GM18499 (cell line): ENCODE results near the gene DHRS9.

Experiments
- ATAC-seq: cut with Tn5 transposase; IDR thresholded peaks from one replicate; pipeline ENCODE4 v1.9.1; 2021; ENCODE audit warnings: moderate number of reproducible peaks; ENCODE audit not compliant: insufficient read depth, unreplicated experiment

Gene DHRS9

DNA sequence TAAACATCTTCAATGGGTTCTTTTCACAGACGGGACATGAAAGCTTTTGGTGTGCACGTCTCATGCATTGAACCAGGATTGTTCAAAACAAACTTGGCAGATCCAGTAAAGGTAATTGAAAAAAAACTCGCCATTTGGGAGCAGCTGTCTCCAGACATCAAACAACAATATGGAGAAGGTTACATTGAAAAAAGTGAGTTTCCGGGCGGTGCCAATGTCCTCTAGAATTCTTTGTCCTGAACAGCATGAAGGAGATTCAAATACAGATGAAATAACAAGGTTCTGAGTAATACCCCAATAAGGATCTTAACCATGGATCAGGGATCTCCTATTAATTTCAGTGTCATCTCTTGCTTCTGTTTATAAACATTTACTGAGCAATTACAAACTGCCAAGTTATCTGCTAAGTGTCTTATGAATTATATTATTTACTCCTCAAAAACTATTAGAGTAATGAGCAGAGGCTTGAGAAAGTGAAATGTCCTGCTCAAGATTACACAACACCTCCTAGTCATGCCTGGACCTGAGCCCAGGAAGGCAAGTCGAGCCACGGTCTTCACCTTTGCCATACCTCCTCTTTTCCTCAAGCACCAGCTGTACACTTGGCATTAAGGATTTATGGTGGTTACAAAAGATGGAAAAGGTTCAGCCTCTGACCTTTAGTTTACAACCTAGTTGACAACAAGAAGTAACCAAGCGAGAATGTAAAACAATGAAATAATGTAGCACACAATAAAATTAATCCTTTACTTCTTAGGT lies 22.6 kb downstream of the DHRS9 start:
- ATAC-seq = no peak

DNA sequence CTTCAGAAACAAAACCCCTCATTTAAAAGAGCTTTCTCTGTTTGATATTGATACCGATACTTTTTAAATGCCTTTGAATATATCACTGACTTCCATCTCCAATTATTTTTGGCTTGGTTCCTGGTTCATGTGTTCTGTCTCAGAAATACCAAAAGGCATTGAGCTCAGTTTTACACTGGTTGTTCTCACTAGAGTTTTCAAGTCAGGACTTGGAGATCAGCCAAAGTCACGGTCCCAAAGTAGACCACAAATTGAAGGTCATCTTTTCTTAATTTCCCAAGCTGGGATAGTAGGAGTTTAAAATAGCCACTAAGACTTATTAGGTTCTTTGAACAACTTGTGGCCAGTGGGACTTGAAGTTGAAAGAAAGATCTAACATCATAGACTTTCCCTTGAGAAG lies 24.2 kb downstream of the DHRS9 start:
- no peak for ATAC-seq

DNA sequence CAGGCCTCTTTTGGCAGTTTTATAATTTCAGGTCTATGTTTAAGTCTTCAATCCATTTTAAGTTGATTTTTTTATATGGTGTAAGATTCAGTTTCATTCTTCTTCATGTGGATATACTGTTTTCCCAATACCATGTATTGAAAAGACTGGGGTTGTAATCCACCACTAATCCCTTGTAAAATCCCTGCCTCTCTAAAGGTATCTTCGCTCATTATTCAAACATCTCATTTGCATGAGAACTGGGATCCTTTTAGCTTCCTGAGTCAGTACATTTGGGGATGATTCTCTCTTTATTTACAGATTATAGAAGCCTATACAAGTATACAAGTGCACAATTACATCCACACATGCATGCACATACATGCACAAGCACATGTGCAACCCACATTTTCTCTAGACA lies 25.3 kb downstream of the DHRS9 start:
- ATAC-seq = no peak

- ATAC-seq = no peak
Observed at GRCh38 chr2:169095621-169096105, 26.3 kb downstream of the DHRS9 start.

GRCh38 chr2:169104848-169105247 lies 35.5 kb downstream of the DHRS9 start:
- no peak for ATAC-seq

GRCh38 chr2:169105476-169105875 lies 36.1 kb downstream of the DHRS9 start:
- ATAC-seq = no peak

- ATAC-seq = no peak
Observed at GRCh38 chr2:169106134-169106533, 36.8 kb downstream of the DHRS9 start.

DNA sequence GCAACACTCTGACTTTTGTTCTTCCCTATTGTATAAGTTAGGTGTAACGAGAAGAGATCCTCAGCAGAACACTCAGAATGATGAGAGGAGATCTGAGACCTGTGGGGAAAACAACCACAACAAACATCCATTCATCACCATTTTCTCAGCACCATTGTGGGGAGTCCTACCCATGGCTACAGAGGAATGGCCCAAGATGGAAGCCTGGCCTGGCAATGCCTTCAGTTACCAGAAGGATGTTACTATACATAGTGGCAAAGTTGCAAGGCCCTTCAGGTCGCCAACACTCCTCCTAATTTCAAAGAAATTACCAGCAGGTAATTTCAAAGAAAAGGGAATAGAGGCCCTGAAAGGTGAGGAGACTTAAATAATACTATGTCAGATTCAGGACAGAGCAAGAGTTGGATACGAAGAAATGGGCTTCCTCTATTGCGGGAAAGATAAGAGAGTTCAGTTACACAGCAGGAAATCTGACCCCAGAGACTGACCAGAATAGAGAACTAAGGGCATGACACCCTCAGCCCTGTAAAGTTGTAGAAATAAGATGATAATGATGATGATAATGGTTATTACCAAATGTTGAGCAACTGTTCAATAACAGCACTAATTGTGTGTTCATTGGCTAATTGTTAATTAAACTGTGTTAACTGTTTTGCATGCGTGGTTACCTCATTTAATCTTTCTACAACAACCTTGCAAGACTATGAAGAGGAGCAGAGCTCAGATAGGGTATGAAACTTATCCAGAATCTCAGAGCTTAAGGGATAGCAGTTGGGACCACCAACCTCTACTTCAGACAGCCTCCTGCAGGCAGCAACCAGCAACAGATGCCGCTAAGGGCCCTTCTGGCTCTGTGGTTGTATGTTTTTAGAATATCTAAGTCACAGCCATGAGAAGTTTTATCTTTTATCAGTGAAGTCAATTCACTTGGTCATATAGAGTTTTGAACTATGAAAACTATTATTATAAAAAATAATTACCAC lies 37.5 kb downstream of the DHRS9 start:
- no peak for ATAC-seq

- ATAC-seq = peak; percentile 85
Observed at GRCh38 chr2:169107645-169108044, 38.3 kb downstream of the DHRS9 start.

DNA sequence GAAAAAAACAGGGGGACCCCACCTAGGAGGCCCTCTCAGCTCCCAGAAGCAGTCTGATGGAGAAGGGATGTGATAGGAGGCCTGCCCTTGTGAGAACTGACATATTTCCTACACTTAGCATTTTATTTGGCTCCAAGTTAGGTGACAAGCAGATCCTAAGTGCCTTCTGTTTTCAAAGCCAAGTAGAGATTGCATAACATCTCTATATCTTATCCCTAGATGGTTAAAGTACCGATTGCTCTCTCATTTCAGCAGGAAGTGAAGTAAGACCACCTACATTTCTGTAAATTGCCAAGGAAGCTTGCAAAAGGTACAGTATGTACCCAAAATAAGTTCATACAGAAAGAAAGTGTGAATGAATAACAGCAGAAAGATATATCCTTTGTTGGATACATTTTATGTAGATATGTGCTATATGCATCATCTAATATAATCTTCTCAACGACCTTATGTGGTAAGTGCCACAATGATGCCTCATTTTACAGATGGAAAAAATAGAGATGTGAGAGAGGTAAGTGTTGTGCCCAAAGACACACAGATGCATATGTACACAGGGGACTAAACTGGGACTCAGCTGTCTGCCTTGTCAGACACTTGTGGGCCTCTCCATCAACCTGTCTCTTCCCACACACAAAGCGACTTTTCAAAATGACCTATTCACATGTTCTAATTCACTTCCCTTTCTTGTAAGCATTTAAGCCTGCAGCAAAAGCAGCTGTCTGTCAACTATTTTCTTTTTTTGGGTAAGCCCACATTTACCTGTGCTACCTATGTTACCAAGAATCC lies 38.9 kb downstream of the DHRS9 start:
- ATAC-seq = no peak

- no peak for ATAC-seq
Observed at GRCh38 chr2:169109502-169110409, 40.4 kb downstream of the DHRS9 start.

GRCh38 chr2:169110419-169110818 lies 41.1 kb downstream of the DHRS9 start:
- ATAC-seq = no peak

DNA sequence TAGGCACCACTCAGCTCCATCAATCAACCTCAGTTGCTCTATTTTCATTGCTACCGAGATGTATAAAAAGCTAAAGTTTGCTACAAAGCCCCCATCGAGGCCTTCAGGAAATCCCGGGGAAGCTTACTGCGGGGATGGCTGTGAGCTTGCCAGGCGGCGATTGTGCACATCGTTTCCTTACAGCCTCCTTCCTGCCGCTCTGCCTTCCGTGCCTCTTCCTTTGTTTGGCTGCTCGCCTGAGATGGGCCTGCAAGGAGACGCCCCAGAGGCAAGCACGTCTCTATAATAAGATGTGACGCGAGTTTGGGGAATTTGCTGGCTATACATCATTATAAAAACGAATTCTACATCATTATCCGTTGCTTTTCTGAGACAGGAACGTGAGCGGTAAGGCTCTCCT lies 41.6 kb downstream of the DHRS9 start:
- no peak for ATAC-seq

- no peak for ATAC-seq
Observed at GRCh38 chr2:169112841-169113240, 43.5 kb downstream of the DHRS9 start.

DNA sequence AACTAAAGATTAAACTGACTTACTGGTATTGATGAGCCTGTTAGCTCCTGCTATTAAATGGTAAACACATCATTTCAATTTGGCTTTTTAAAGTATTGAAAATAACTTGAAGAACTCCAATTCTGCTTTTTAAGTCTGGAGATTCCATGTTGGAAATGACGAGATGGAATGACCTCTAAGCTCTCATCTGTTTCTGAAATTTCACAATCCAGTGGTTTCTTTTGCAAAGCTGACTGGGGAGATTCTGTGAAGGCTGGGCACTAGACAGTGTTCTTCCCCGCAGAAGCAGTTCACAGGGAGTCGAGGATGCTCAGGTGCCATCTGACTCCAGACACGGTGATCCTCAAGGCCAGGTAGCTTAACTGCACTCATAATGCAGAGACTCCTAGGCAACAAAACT lies 44.7 kb downstream of the DHRS9 start:
- ATAC-seq = no peak

DNA sequence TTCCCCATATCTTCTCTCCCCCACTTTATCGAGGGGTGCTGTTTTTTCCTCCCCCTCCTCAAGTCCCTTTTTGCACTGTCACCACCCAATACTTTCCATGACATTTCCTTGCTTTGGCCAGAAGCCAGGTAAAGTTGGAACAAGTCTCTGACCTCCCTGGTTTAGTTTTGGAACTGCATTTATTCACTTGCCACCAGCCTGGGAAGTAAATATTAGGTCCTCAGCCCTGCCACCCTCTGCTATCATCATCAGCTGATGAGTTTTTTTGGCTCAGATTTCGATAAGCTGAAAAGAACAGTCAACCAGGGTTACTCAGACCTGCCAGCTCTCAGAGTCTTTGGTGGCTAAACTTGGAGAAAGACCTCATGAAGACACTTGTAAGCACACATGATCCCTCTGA lies 47.0 kb downstream of the DHRS9 start:
- ATAC-seq = no peak

GRCh38 chr2:169116993-169117392 lies 47.6 kb downstream of the DHRS9 start:
- ATAC-seq = no peak

DNA sequence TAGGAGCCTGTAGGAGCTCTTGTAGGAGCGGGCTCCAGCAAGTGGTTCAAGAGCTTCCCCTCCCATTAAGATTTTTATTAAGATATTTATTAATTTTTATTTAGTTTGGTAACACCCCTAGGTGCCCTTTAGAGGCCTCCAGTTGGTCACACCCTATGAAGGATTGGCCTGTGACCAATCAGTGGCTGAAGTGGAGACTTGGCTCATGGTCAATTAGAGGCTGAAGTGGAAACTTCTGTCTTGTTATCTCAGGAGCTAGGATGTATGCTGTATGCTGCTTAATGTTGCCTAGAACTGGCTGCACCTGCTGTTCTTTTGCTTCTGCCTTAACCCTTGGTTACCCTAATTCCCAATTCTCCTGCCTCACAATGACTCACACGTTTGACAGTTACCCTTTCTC lies 48.7 kb downstream of the DHRS9 start:
- ATAC-seq = no peak

DNA sequence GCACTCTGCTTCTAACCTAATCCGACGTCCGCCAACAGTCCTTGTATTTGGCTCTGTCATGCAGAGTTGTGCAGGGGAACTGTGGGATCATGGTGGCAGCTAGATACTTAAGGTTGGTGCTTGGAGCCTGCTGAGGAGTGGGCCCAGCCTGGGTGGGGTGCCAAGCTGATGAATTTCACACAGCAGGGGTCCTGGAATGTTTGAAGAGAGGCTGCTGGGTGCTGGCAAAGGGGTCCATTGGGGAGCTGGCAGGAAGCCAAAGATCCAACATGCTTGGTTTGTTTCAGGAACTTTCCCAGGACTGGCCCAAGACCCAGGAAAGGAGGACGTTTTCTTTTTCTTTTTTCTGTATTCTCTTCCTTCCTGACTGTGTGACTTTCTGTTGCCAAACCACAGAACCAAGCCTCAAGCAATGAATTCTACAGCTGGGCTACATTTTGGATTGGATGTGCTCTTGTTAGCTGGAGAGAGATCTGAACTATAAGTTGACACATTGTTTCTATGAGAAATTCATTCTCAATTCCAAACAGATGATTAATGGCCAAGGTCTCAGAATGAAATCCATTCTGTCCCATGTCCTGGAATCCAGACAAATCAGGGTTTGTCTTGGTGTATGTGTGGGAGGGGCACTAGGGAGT lies 49.9 kb downstream of the DHRS9 start:
- ATAC-seq = no peak
